D721Med (cell line): ENCODE data around the gene IRAK1.
A peak's percentile ranks its signal among the peaks of the same experiment; 100 is the strongest.

Experiments used
- DNase-seq: peaks from one replicate; pipeline ENCODE4 v3.0.0; 2011; ENCODE audit warnings: low spot score; ENCODE audit not compliant: insufficient read length
- FAIRE-seq: peaks from 2 replicates; lab custom pipeline; 2011; peaks lifted over from hg19 to GRCh38; lab: Jason Lieb, UNC
- TF ChIP-seq, protein P1 (sequence below): IDR thresholded peaks from 2 replicates; pipeline ENCODE4 v1.5.1; 2012; ENCODE audit warnings: mild to moderate bottlenecking, control low read depth; ENCODE audit not compliant: insufficient read depth; ENCODE audit errors: missing control alignments

The IRAK1 gene

DNA sequence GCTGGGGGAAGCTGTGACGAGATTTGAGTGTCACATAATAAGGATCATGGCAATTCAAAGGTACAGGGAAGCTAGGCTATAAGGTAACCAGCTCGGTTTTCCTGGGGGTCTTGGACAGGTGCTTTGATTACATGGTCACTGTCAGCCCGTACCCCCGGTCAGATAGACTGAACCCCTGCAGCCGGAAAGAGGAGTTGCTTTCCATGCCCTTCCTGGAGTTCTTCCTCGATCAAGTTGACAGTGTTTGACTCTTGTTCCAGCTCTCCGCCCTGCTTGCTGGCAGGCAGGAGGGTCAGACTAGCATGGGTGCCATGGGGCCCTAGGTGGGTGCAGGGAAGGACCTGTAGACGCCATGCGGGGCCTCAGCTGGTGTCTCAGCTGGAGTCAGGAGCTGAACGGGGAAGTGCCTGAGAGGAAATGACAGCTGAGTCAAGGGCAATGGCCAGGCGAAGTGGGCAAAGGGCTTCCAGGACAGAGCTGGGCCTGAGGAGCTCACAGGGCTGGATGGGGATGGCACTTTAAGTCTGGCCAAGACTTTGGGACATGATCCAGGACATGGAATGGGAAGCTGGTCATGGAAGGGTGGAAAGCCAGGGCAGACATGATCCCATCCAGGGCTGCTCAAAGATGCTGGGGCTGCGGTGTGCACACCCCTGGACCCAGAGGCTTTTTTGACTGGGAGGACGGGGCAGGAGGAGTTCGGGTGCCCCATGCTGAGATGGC is 45.5 kb downstream of the IRAK1 start:
- FAIRE-seq, result no peak
- no peak for DNase-seq
- TF ChIP-seq, protein P1, sequence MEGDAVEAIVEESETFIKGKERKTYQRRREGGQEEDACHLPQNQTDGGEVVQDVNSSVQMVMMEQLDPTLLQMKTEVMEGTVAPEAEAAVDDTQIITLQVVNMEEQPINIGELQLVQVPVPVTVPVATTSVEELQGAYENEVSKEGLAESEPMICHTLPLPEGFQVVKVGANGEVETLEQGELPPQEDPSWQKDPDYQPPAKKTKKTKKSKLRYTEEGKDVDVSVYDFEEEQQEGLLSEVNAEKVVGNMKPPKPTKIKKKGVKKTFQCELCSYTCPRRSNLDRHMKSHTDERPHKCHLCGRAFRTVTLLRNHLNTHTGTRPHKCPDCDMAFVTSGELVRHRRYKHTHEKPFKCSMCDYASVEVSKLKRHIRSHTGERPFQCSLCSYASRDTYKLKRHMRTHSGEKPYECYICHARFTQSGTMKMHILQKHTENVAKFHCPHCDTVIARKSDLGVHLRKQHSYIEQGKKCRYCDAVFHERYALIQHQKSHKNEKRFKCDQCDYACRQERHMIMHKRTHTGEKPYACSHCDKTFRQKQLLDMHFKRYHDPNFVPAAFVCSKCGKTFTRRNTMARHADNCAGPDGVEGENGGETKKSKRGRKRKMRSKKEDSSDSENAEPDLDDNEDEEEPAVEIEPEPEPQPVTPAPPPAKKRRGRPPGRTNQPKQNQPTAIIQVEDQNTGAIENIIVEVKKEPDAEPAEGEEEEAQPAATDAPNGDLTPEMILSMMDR, result no peak

DNA sequence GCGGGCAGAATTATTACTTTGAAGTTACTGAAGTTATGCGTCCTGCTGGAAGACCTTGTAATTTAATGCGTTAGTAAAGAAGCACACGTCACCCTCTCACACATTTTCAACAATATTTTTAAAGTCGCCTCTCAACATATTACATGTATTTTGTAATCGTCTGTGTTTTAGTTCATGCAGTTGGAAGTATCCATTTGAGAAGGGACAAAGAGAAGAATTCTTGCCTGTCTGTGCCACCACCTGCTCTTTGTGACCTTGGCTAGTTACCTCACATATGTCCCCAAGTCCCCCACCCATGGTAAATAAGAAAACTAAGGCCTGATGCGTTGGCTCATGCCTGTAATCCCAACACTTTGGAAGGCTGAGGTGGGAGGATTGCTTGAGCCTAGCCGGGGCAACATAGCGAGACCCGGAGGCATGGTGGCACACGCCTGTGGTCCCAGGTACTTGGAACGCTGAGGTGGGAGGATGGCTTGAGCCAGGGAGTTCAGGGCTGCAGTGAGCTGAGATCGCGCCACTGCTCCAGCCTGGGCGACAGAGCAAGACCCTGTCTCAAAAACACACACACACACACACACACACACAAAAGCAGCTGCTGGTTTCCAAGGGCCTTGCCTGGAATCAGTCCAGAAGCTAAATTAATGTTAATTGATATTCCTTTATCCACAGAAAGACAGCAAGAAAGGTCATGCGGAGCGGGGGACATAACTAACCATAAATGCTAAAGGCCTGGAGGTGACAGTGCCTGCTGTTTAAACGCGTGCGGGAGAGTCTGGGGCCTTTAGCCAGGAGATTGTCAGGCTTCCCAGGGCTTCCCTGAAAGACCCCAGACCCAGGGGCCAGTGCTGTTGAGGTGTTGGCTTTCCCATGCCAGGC is 46.3 kb downstream of the IRAK1 start:
- FAIRE-seq, result no peak
- no peak for DNase-seq
- TF ChIP-seq, protein P1, result no peak

DNA sequence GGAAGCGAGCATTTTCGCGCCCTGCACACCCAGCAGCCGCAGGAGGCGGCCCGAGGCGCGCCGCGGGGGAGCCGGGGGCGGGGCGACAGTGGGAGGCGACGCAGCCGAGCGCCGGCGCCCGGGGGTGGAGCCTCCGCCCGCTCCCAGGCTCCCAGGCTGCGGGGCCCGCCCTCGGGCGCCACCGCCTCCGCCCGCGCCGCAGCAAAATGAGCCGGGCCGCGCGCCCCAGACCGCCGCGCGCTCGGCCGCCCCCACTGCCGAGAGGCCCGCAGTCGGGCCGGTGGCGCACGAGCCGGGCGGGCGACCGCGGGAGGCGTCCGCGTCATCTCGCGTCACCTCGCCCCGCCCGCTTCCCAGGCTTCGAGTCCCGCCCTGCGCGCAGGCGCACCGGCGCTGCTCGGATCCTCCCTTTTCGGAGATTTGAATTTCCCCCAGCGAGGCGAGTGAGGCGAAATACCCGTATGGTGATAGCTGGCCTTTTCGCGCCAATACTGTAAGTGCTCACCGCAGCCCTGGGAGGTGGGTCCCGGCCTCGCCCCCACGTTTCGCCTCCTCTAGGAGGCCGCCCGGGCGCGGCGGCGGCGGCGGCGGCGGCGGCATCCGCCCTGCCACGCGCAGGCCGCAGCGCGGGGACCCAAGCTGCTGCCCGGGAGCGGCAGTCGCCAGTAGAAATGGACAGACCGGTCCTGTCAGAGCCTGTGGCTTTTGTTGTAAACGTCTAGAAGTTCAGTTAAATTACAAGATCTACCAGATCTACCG is 47.2 kb downstream of the IRAK1 start, which contains the start of gene TMEM187:
Gene TMEM187 (plus strand): TSS at position 387 of the 759 bp plus-strand sequence. CDS start 9,309 bp downstream, outside the sequence.
- DNase-seq (peak; percentile 74), FAIRE-seq (no peak)
- TF ChIP-seq, protein P1, result no peak

DNA sequence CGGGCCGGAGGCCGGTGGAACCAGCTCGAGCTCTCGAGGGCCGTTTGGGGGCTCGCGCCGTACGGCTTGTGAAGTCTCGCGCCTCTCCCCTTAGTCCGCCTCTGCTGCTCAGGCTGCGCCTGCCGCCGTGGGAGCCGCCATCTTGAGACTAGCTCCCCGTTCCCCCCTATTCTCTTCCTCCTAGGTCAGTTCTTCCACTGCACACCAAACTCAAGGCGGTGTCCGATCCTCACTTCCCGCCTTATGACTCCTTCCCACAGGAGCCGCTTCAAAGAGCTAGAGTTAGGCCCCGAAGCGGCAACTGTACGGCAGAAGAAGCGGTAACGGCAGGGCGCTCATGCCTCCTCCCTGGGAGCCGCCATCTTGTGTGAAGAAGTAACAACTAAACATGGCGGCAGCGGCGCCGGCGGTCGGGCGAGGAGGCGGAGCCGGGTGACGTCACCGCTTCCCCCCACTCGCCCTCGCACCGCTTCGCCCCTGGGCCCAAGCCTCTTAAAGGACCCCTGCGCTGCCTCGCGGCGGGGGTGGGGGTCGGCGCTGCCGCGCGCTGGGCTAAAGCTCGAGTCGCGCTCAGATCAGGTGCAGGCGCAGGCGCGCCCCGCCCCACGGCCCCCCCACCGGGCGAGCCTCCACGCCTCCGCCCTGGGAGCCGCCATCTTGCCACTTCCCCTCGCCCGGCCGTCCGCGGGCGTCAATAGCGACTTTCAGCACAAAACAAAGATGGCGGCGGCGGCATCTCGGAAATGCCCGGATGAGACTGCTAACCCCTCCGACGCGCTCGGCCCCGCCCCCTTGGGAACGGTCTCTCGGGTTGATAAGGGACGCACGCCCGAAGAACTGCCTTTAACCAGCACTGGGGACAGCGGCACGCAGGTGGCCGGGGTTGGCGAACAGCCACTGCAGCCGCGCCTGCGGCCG is 48.0 kb downstream of the IRAK1 start, which contains the start of gene HCFC1:
Gene HCFC1 (minus strand): TSS at position 369 of the 918 bp plus-strand sequence. CDS start 978 bp downstream, outside the sequence.
- DNase-seq (no peak), FAIRE-seq (no peak)
- TF ChIP-seq, protein P1, result no peak

DNA sequence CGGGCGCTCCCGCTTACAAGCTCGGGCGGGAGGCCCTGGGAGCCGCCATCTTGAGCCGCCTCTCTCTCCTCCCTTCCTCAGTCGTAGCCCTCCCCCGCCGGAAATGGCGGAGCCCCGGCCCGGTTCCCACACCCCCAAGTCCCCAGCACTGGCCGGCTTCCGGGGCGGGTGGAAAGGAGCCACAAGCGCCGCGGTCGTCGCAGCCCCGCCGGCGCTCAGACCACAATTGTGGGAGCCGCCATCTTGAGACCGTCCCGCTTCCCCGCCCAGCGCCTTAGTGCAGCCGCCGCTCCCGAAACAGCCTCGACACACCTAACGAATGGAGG is 48.6 kb downstream of the IRAK1 start:
- TF ChIP-seq, protein P1, result no peak
- DNase-seq (no peak), FAIRE-seq (no peak)
